Fibroblast of lung (primary cell): Measurements from ENCODE around the gene DOK6. TPM values are rescaled to one million over a fixed set of nuclear protein-coding genes. Genes with fewer than 3 reads are reported as not detected.

Experiments
- DNase-seq, 2 donors: peaks; one replicate each; pipeline versions ENCODE4 v3.0.0 to v3.0.0-alpha.2; 2010; ENCODE audit warnings: low read depth in 2 of 2
- H2AFZ ChIP-seq: 2 replicates; pipeline ENCODE4 v1.5.1; 2012; ENCODE audit warnings: low read length, control low read depth, inconsistent platforms
- H3K27ac ChIP-seq: 2 replicates; pipeline ENCODE4 v1.5.1; 2011; ENCODE audit warnings: low read length, control low read depth; ENCODE audit not compliant: insufficient read depth
- H3K27me3 ChIP-seq: 2 replicates; pipeline ENCODE4 v1.5.1; 2011; ENCODE audit warnings: mild to moderate bottlenecking, low read length; ENCODE audit not compliant: control insufficient read depth, insufficient read depth
- H3K36me3 ChIP-seq: 2 replicates; pipeline ENCODE4 v1.5.1; 2011; ENCODE audit warnings: low read length; ENCODE audit not compliant: control insufficient read depth, insufficient read depth
- H3K4me1 ChIP-seq: 2 replicates; pipeline ENCODE4 v1.5.1; 2011; ENCODE audit warnings: low read length; ENCODE audit not compliant: control insufficient read depth, insufficient read depth; ENCODE audit errors: extremely low read depth
- H3K4me2 ChIP-seq: 2 replicates; pipeline ENCODE4 v1.5.1; 2011; ENCODE audit warnings: low read length, control low read depth; ENCODE audit not compliant: insufficient read depth; ENCODE audit errors: extremely low read depth
- H3K4me3 ChIP-seq, 4 experiments: fragments of 200-600 bp in 1 of 4; sonication (generic) in 1 of 4; replicated peaks in 1 of 4; 2 replicates each; pipeline ENCODE4 v1.5.1; 2011 to 2016; ENCODE audit warnings: low read length in 4 of 4, low read depth in 3 of 4, mild to moderate bottlenecking in 3 of 4, control low read depth in 2 of 4, inconsistent platforms in 1 of 4, mixed read lengths in 1 of 4; ENCODE audit not compliant: insufficient read depth in 1 of 4; ENCODE audit errors: control extremely low read depth in 1 of 4
- H3K79me2 ChIP-seq: 2 replicates; pipeline ENCODE4 v1.5.1; 2012; ENCODE audit warnings: mild to moderate bottlenecking, low read length, inconsistent platforms; ENCODE audit not compliant: control insufficient read depth, insufficient read depth
- H3K9ac ChIP-seq: 2 replicates; pipeline ENCODE4 v1.5.1; 2011; ENCODE audit warnings: mild to moderate bottlenecking, low read length, control low read depth; ENCODE audit not compliant: insufficient read depth
- H3K9me3 ChIP-seq: 2 replicates; pipeline ENCODE4 v1.5.1; 2012; ENCODE audit warnings: low read depth, low read length; ENCODE audit not compliant: control insufficient read depth, insufficient read depth
- H4K20me1 ChIP-seq: 2 replicates; pipeline ENCODE4 v1.5.1; 2011; ENCODE audit warnings: low read length; ENCODE audit not compliant: control insufficient read depth, insufficient read depth; ENCODE audit errors: extremely low read depth
- CTCF ChIP-seq, 2 donors: IDR thresholded peaks in 1 of 2; conservative IDR thresholded peaks in 1 of 2; 1 replicate in 1 of 2; 2 replicates in 1 of 2; pipeline ENCODE4 v1.5.1; 2011 to 2012; ENCODE audit warnings: low read length in 2 of 2, control low read depth in 1 of 2, inconsistent platforms in 1 of 2, low read depth in 1 of 2, mild to moderate bottlenecking in 1 of 2
- EZH2 ChIP-seq: IDR thresholded peaks from 2 replicates; pipeline ENCODE4 v1.5.1; 2012; ENCODE audit warnings: low read length, control low read depth, mild to moderate bottlenecking; ENCODE audit errors: missing control alignments
- polyA minus RNA-seq: library from RNA; depleted of rRNA, polyadenylated mRNA; stranded (reverse); fragments of >200 nt; gene quantifications from 2 replicates; pipeline ENCODE4 v1.2.3, GENCODE V29; 2011; ENCODE audit warnings: low replicate concordance
- polyA plus RNA-seq, 2 donors: library from polyadenylated mRNA; depleted of rRNA in 1 of 2; stranded (reverse) in 1 of 2; unstranded in 1 of 2; fragments of >200 nt; gene quantifications; 2 replicates each; pipeline ENCODE4 v1.2.1, GENCODE V29; 2011 to 2012; ENCODE audit warnings: missing spikeins in 1 of 2
- total RNA-seq: library from RNA; depleted of rRNA; stranded (reverse); fragments of >200 nt; gene quantifications from 2 replicates; pipeline ENCODE4 v1.2.1, GENCODE V29; 2014

DOK6 gene
- total RNA-seq (4.0 and 6.7 TPM in 2 replicates), polyA plus RNA-seq (5.4 and 7.8 TPM in 2 replicates), polyA minus RNA-seq (5.5 and 14.0 TPM in 2 replicates)
- 1.8 and 3.2 TPM in 2 replicates for polyA plus RNA-seq (2012)

GRCh38 chr18:69400253-69400975 is at the start of gene DOK6:
Gene DOK6 (plus strand): TSS chr18:69400888.
- Histone ChIP-seq H2AFZ (peak within 1 kb of the TSS; percentile 96), H3K4me3 (peak within 1 kb of the TSS; percentile 70 to 81 (median 74)), H3K36me3 (no peaks in the 10 kb centered on the region), H3K4me1 (peaks cover 3% of the 10 kb centered on the region), H3K27me3 (no peaks in the 10 kb centered on the region), H3K9me3 (no peaks in the 10 kb centered on the region), H3K27ac (peak within 1 kb of the TSS; percentile 53), H3K79me2 (no peaks in the 10 kb centered on the region), H4K20me1 (no peaks in the 10 kb centered on the region), H3K4me2 (peak within 1 kb of the TSS; percentile 94), H3K9ac (peak within 1 kb of the TSS; percentile 55)
- TF ChIP-seq EZH2, result no peak
- no peak for TF ChIP-seq CTCF (conservative IDR thresholded peaks at IDR 0.05 in 1 of 2, IDR thresholded peaks at IDR 0.05 in 1 of 2; ENCODE audit: low read depth in 1 of 2, low read length in 2 of 2)
- DNase-seq, result peak; percentile 83 to 85

GRCh38 chr18:69353023-69353422 is 47.7 kb upstream of the DOK6 start:
- H3K79me2 ChIP-seq, result no peaks in the 10 kb centered on the region
- no peaks in the 10 kb centered on the region for H4K20me1 ChIP-seq
- no peak overlapping the region for H3K27ac ChIP-seq
- no peaks in the 10 kb centered on the region for H3K36me3 ChIP-seq
- no peak overlapping the region for H3K4me2 ChIP-seq
- H3K9ac ChIP-seq, result no peak overlapping the region
- H3K4me3 ChIP-seq, result no peak overlapping the region
- no peaks in the 10 kb centered on the region for H3K9me3 ChIP-seq
- H3K27me3 ChIP-seq, result no peaks in the 10 kb centered on the region
- no peak for DNase-seq
- no peaks in the 10 kb centered on the region for H3K4me1 ChIP-seq
- TF ChIP-seq EZH2 (no peak), CTCF (conservative IDR thresholded peaks at IDR 0.05 in 1 of 2, IDR thresholded peaks at IDR 0.05 in 1 of 2; ENCODE audit: low read depth in 1 of 2, low read length in 2 of 2) (no peak)
- no peak overlapping the region for H2AFZ ChIP-seq

GRCh38 chr18:69357590-69357989 is 43.1 kb upstream of the DOK6 start:
- no peak overlapping the region for H3K27ac ChIP-seq
- no peaks in the 10 kb centered on the region for H3K27me3 ChIP-seq
- H2AFZ ChIP-seq, result no peak overlapping the region
- no peaks in the 10 kb centered on the region for H3K9me3 ChIP-seq
- H3K79me2 ChIP-seq, result no peaks in the 10 kb centered on the region
- no peaks in the 10 kb centered on the region for H3K36me3 ChIP-seq
- H4K20me1 ChIP-seq, result no peaks in the 10 kb centered on the region
- TF ChIP-seq CTCF (conservative IDR thresholded peaks at IDR 0.05 in 1 of 2, IDR thresholded peaks at IDR 0.05 in 1 of 2; ENCODE audit: low read depth in 1 of 2, low read length in 2 of 2), result no peak
- no peak for TF ChIP-seq EZH2
- no peaks in the 10 kb centered on the region for H3K4me1 ChIP-seq
- no peak overlapping the region for H3K4me3 ChIP-seq
- no peak overlapping the region for H3K4me2 ChIP-seq
- H3K9ac ChIP-seq, result no peak overlapping the region
- DNase-seq, result no peak
